Mesendoderm (in vitro differentiated cells): ENCODE data around the gene NPW. TPM values are rescaled to one million over a fixed set of nuclear protein-coding genes. Genes with fewer than 3 reads are reported as not detected.

Experiments used
- DNase-seq: peaks from one replicate; pipeline ENCODE4 v3.0.0; 2013
- H2AK5ac ChIP-seq: 2 replicates; pipeline ENCODE4 v1.6.1; 2013; ENCODE audit warnings: low read length, inconsistent platforms
- H2BK120ac ChIP-seq: 2 replicates; pipeline ENCODE4 v1.6.1; 2013; ENCODE audit warnings: low read depth, mild to moderate bottlenecking, low read length, moderate library complexity, mixed read lengths
- H2BK15ac ChIP-seq: replicated peaks from 2 replicates; pipeline ENCODE4 v1.6.1; 2013; ENCODE audit warnings: low read depth, mild to moderate bottlenecking, moderate library complexity
- H2BK5ac ChIP-seq: 2 replicates; pipeline ENCODE4 v1.6.1; 2013; ENCODE audit warnings: low read length, inconsistent platforms
- H3K18ac ChIP-seq: 2 replicates; pipeline ENCODE4 v1.6.1; 2013; ENCODE audit warnings: mild to moderate bottlenecking, low read length, mixed read lengths
- H3K23ac ChIP-seq: one replicate; pipeline ENCODE4 v1.6.1; 2013; ENCODE audit warnings: low read length
- H3K27ac ChIP-seq: 2 replicates; pipeline ENCODE4 v1.5.1; 2013; ENCODE audit warnings: low read depth, mild to moderate bottlenecking, inconsistent platforms, low read length, moderate library complexity
- H3K27me3 ChIP-seq: 2 replicates; pipeline ENCODE4 v1.6.1; 2013; ENCODE audit warnings: low read length, control low read depth, mild to moderate bottlenecking, inconsistent platforms; ENCODE audit not compliant: insufficient read depth, poor library complexity
- H3K36me3 ChIP-seq: 2 replicates; pipeline ENCODE4 v1.6.1; 2013; ENCODE audit warnings: low read length, inconsistent platforms; ENCODE audit not compliant: control insufficient read depth, insufficient read depth
- H3K4ac ChIP-seq: one replicate; pipeline ENCODE4 v1.6.1; 2013; ENCODE audit warnings: low read depth, mild to moderate bottlenecking, low read length, moderate library complexity
- H3K4me1 ChIP-seq: 2 replicates; pipeline ENCODE4 v1.6.1; 2013; ENCODE audit warnings: low read depth, low read length, inconsistent platforms; ENCODE audit not compliant: control insufficient read depth
- H3K4me2 ChIP-seq: 2 replicates; pipeline ENCODE4 v1.6.1; 2013; ENCODE audit warnings: low read length
- H3K4me3 ChIP-seq: 2 replicates; pipeline ENCODE4 v1.5.1; 2013; ENCODE audit warnings: mild to moderate bottlenecking, low read length
- H3K56ac ChIP-seq: one replicate; pipeline ENCODE4 v1.6.1; 2013; ENCODE audit warnings: low read length
- H3K79me1 ChIP-seq: 2 replicates; pipeline ENCODE4 v1.6.1; 2013; ENCODE audit warnings: low read length, inconsistent platforms
- H3K79me2 ChIP-seq: 2 replicates; pipeline ENCODE4 v1.6.1; 2013; ENCODE audit warnings: mild to moderate bottlenecking, low read length; ENCODE audit not compliant: control insufficient read depth, insufficient read depth
- H3K9ac ChIP-seq: 2 replicates; pipeline ENCODE4 v1.6.1; 2013; ENCODE audit warnings: low read length, inconsistent platforms
- H4K5ac ChIP-seq: one replicate; pipeline ENCODE4 v1.6.1; 2013; ENCODE audit warnings: low read length
- H4K8ac ChIP-seq: one replicate; pipeline ENCODE4 v1.6.1; 2013; ENCODE audit warnings: low read depth, mild to moderate bottlenecking, control low read depth, low read length, moderate library complexity
- WGBS: extraction: QIAGEN DNeasy Blood & Tissue Kit; methylation state at CpG from one replicate; pipeline ENCODE4 v1.1.7; 2013; ENCODE audit warnings: low lambda C conversion rate, missing lambda C conversion rate; ENCODE audit not compliant: insufficient coverage; ENCODE audit errors: extremely low coverage; 5-methylcytosine and 5-hydroxymethylcytosine counted together
- small RNA-seq: library from polyadenylated mRNA; stranded (forward); fragments of <200 nt; extraction: miRNeasy Mini kit (QIAGEN cat#:217004); gene quantifications from one replicate; pipeline ENCODE3, GENCODE V24; 2013; ENCODE audit not compliant: insufficient read depth

Gene NPW

DNA sequence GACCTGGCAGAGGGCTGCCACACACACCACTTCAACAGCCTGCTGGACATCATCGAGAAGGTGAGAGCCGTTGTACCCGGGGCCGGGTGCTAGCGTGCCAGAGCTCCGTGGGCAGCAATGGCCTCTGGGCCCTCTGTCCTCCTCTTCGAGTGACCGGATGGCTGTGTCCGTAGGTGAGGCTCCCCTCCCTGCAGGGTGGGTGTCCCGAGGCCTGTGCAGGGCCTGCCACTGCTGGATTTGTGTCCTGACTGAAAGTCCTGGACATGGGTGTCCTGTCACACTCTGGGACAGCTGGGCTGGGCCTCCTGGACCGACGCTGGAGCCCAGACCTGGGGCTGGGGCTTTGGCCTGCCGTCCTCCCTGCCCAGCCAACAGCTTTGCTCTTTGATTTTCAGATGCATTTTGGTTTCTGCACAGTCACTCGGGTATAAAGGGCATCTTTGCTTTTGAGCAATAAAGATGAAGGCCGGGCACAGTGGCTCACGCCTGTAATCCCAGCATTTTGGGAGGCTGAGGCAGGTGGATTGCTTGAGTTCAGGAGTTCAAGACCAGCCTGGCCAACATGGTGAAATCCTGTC, 44.9 kb downstream of the NPW start:
- no peak overlapping the region for H2BK5ac ChIP-seq
- no peak overlapping the region for H3K27ac ChIP-seq
- H2BK15ac ChIP-seq, result no peak overlapping the region
- no peak overlapping the region for H2BK120ac ChIP-seq
- no peak overlapping the region for H4K8ac ChIP-seq
- no peak overlapping the region for H2AK5ac ChIP-seq
- no CpG with 5 or more reads among the region's 16 CpGs for WGBS
- no peaks in the 10 kb centered on the region for H3K4me1 ChIP-seq
- no peak overlapping the region for H3K9ac ChIP-seq
- H3K4me2 ChIP-seq, result no peak overlapping the region
- no peak overlapping the region for H3K18ac ChIP-seq
- H3K36me3 ChIP-seq, result no peaks in the 10 kb centered on the region
- no peak overlapping the region for H3K4ac ChIP-seq
- no peak overlapping the region for H3K56ac ChIP-seq
- H3K23ac ChIP-seq, result no peak overlapping the region
- H3K79me2 ChIP-seq, result no peaks in the 10 kb centered on the region
- DNase-seq, result no peak
- no peaks in the 10 kb centered on the region for H3K79me1 ChIP-seq
- no peaks in the 10 kb centered on the region for H3K27me3 ChIP-seq
- no peak overlapping the region for H3K4me3 ChIP-seq
- no peak overlapping the region for H4K5ac ChIP-seq

DNA sequence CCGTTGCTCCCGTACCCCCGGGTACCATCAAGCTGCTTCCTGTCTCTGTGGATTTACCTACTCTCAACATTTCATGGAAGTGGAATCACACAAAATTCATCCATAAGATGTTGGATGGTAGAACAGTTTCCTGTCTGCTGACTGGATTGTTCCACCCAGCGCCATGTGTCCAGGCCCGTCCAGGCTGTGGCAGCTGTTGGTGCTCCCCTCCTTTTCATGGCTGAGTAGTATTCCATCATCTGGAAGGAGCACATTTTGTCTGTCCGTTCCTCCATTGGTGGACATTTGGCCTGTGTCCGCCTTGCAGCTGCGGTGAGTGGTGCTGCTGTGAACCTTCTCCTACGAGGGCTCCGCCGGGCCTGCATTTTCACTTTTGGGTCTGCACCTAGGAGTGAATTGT, 46.6 kb downstream of the NPW start:
- Histone ChIP-seq H3K79me1 (no peaks in the 10 kb centered on the region), H4K5ac (no peak overlapping the region), H3K23ac (no peak overlapping the region), H3K4me1 (no peaks in the 10 kb centered on the region), H3K27me3 (no peaks in the 10 kb centered on the region), H3K56ac (no peak overlapping the region), H3K27ac (no peak overlapping the region), H3K18ac (no peak overlapping the region), H3K9ac (no peak overlapping the region), H2AK5ac (no peak overlapping the region), H4K8ac (no peak overlapping the region), H3K36me3 (no peaks in the 10 kb centered on the region), H2BK15ac (no peak overlapping the region), H3K79me2 (no peaks in the 10 kb centered on the region), H3K4me3 (no peak overlapping the region), H3K4ac (no peak overlapping the region), H3K4me2 (no peak overlapping the region), H2BK120ac (no peak overlapping the region), H2BK5ac (no peak overlapping the region)
- no CpG with 5 or more reads among the region's 11 CpGs for WGBS
- no peak for DNase-seq

Small RNA genes lying within 50 kb of the gene (small RNA-seq; reads per million reads assigned to genes)
- 0.90 reads per million for gene AC005363.2
- not detected for gene RN7SL219P
